COLO668 (cell line): ENCODE results near the gene TEP1.
"Not testable (repeated sequence)": the region's sequence is repeated elsewhere in the genome, so short reads cannot be mapped to it uniquely, and the experiment has no call there.

Experiments
- DNase-seq: peaks from one replicate; lab custom pipeline; 2025; ENCODE audit not compliant: unreplicated experiment; lab: John Stamatoyannopoulos, UW

TEP1 gene

GRCh38 chr14:20345366-20345765 is 67.9 kb downstream of the TEP1 start:
- DNase-seq, result no peak

DNA sequence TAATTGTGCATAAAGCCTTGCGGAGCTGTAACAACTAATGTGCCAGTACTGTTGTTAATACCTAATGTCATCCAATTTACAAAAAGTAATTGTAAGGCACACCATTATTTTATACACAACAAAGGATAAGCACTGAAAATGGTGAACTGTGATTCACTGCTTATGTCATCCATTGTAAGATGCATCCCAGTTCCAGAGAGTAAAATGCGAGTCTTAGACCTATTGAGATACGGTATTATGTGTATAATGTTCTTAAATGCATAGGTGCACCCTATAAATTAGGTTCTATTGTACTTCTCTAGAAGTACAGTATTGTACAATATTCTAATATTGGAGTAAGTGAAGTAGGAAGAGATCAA is 69.5 kb downstream of the TEP1 start:
- no peak for DNase-seq

- peak; percentile 100 for DNase-seq
These were observed 70.0 kb downstream of the TEP1 start, which contains the start of gene PARP2 for GRCh38 chr14:20343092-20343861. TSS of gene PARP2 (plus strand) at chr14:20343635. CDS start at chr14:20343642, 7 bp downstream.

GRCh38 chr14:20341646-20342045 is 71.7 kb downstream of the TEP1 start:
- DNase-seq, result no peak

DNA sequence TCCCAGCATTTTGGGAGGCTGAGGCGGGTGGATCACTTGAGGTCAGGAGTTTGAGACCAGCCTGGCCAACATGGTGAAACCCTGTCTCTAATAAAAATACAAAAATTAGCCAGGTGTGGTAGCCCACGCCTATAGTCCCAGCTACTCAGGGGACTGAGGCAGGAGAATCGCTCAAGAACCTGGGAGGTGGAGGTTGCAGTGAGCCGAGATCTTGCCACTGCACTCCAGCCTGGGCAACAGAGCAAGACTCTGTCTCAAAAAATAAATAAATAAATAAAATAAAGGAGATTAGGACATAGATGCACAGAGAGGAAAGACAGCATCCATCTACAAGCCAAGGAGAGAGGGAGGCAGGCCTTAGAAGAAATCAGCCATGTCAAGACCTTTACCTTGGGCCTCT is 72.3 kb downstream of the TEP1 start:
- not testable (repeated sequence) for DNase-seq

GRCh38 chr14:20334017-20334416 is 79.3 kb downstream of the TEP1 start:
- no peak for DNase-seq

GRCh38 chr14:20333494-20333841 is 79.8 kb downstream of the TEP1 start:
- DNase-seq, result no peak

GRCh38 chr14:20332788-20333493 is 80.4 kb downstream of the TEP1 start, which contains the start of gene CCNB1IP1:
TSS of gene CCNB1IP1 (minus strand) at chr14:20333279. CDS start at chr14:20316523, 16,756 bp downstream.
- peak; percentile 69 for DNase-seq

- DNase-seq, result peak; percentile 34
These were observed 80.9 kb downstream of the TEP1 start for GRCh38 chr14:20332431-20332787.

- DNase-seq, result no peak
These were observed 82.2 kb downstream of the TEP1 start for GRCh38 chr14:20331053-20331613.

DNA sequence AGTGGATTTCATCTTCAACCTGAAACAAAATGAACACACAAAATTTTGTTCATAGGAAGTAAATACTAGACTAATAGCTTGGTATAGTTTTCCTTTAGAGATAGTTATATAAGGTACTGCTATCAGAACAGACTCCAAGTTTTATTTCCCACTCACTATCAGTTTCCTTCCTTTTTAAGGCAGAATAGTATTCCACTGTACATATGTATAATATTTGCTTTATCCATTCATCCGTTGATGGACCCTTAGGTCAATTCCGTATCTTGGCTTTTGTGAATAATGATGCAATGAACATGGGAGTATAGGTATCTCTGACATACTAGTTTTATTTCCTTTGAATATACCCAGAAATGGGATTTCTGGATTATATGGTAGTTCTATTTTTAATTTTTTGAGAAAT is 83.9 kb downstream of the TEP1 start:
- DNase-seq, result no peak

GRCh38 chr14:20328705-20329104 is 84.6 kb downstream of the TEP1 start:
- DNase-seq, result no peak

DNA sequence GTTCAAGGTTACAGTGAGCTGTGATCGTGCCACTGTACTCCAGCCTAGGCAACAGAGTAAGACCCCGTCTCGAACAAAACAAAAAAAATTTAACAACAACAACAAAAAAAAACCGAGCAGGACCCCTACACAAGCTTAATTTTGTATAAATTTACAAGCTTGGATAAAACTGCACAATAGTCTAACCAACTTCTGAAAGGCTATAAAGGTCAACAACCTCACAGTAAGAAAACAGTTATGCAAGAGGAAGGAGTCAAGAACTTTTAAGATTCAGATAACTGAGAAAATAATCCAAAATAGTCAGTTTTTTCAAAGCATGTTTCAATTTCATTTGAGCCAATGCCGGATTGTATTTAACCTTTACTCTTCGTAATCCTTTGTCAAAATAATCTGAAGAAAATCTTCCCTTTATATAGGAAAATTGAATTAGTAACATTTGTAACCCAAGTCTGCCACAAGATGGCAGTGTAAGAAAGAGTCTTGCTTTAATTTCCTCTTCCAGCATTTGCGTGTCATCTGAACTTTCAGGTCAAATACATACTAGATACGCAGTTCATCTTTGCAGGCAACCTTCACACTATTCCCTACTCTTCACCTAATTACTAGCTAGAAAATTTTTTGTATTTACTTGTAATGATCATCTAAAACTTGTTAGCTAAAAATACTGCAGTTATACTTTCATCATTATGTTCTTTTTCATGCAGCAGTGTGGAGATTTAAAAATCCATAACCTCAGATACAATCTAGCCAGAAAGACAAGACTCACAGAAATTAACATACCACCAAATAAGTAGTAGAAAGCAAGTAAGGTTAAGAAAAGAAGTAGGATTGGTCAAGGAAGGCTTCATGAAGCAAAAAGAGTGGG is 86.1 kb downstream of the TEP1 start:
- peak; percentile 14 for DNase-seq

GRCh38 chr14:20317720-20318119 is 95.6 kb downstream of the TEP1 start:
- no peak for DNase-seq
